K562 (cell line): ENCODE results near the gene ATP9B. TPM values are rescaled to one million over a fixed set of nuclear protein-coding genes. Genes with fewer than 3 reads are reported as not detected.

Source experiments
- ATAC-seq: fragments of 200-7000 bp; cut with Tn5 transposase; 3 replicates; pipeline ENCODE4 v1.9.1; 2020; ENCODE audit warnings: moderate library complexity
- BruUV-seq: library from RNA; stranded (reverse); fragments of 400-500 nt; replicated peaks from 2 replicates; lab custom pipeline; 2021; lab: Mats Ljungman, UMichigan
- CTCF ChIA-PET: fragments of 300-600 bp; formaldehyde crosslinking; extraction: SDS; loops from one replicate; lab custom pipeline; 2021; ENCODE audit warnings: low intra/inter-chr PET ratio; lab: Yijun Ruan, JAX
- POLR2A ChIA-PET: fragments of 300-600, 350-650 bp; sonication (Branson Sonifier 250); formaldehyde crosslinking; extraction: SDS; loops from one replicate; lab custom pipeline; 2021; ENCODE audit warnings: antibody characterized with exemption, inconsistent platforms; lab: Yijun Ruan, JAX
- DNase-seq, 4 experiments: peaks; one replicate each; pipeline versions ENCODE4 v3.0.0 to v3.0.0-alpha.2; 2011 to 2018; ENCODE audit warnings: low spot score in 3 of 4, mixed read lengths in 3 of 4; ENCODE audit errors: extremely low read depth in 1 of 4
- FAIRE-seq: peaks from 2 replicates; lab custom pipeline; 2011; peaks lifted over from hg19 to GRCh38; lab: Jason Lieb, UNC
- H2AFZ ChIP-seq: 2 replicates; pipeline ENCODE4 v1.6.0; 2011; ENCODE audit warnings: low read depth, low read length, control low read depth, inconsistent platforms
- H3K27ac ChIP-seq: fragments of 200-600 bp; 3 replicates; pipeline ENCODE4 v1.8.0; 2011; ENCODE audit warnings: low read depth, mild to moderate bottlenecking, control low read depth, inconsistent platforms, low read length, moderate library complexity, mixed read lengths; ENCODE audit errors: extremely low read depth
- H3K27me3 ChIP-seq, 2 experiments: fragments of 300-600 bp in 1 of 2; 2 replicates in 1 of 2; 3 replicates in 1 of 2; pipeline versions ENCODE4 v1.6.0 to v1.8.0; 2011; ENCODE audit warnings: inconsistent platforms in 2 of 2, low read length in 2 of 2, mild to moderate bottlenecking in 1 of 2, mixed read lengths in 1 of 2, moderate library complexity in 1 of 2; ENCODE audit not compliant: control insufficient read depth in 2 of 2, insufficient read depth in 2 of 2
- H3K36me3 ChIP-seq: fragments of 300-600 bp; 3 replicates; pipeline ENCODE4 v1.8.0; 2011; ENCODE audit warnings: mild to moderate bottlenecking, low read length, inconsistent platforms; ENCODE audit not compliant: control insufficient read depth, insufficient read depth
- H3K4me1 ChIP-seq, 2 experiments: fragments of 200-600 bp in 1 of 2; replicated peaks in 1 of 2; 2 replicates in 1 of 2; 3 replicates in 1 of 2; pipeline versions ENCODE4 v1.5.1 to v1.8.0; 2011; ENCODE audit warnings: inconsistent platforms in 2 of 2, low read length in 2 of 2, mild to moderate bottlenecking in 1 of 2, mixed read lengths in 1 of 2, moderate library complexity in 1 of 2; ENCODE audit not compliant: control insufficient read depth in 2 of 2, insufficient read depth in 2 of 2
- H3K4me2 ChIP-seq: 2 replicates; pipeline ENCODE4 v1.6.1; 2011; ENCODE audit warnings: low read length, control low read depth, inconsistent platforms, mixed read lengths; ENCODE audit not compliant: insufficient read depth
- H3K4me3 ChIP-seq: fragments of 200-600 bp; sonication (generic), shearing (Covaris generic); 2 replicates; pipeline ENCODE4 v1.5.1; 2016; ENCODE audit warnings: control low read depth, inconsistent platforms
- H3K79me2 ChIP-seq: fragments of 200-600 bp; 3 replicates; pipeline ENCODE4 v1.8.0; 2011; ENCODE audit warnings: low read length, inconsistent platforms; ENCODE audit not compliant: control insufficient read depth, insufficient read depth
- H3K9ac ChIP-seq, 2 experiments: 2 replicates each; pipeline versions ENCODE4 v1.6.0 to v1.6.1; 2011; ENCODE audit warnings: low read depth in 2 of 2, low read length in 2 of 2, control low read depth in 1 of 2, inconsistent platforms in 1 of 2, mild to moderate bottlenecking in 1 of 2, mixed read lengths in 1 of 2; ENCODE audit not compliant: insufficient read depth in 1 of 2
- H3K9me1 ChIP-seq: one replicate; pipeline ENCODE4 v1.6.0; 2011; ENCODE audit warnings: inconsistent platforms, mild to moderate bottlenecking, low read length, moderate library complexity; ENCODE audit not compliant: control insufficient read depth, insufficient read depth
- H3K9me3 ChIP-seq: replicated peaks from 2 replicates; pipeline ENCODE4 v1.5.1; 2011; ENCODE audit warnings: low read depth, low read length, inconsistent platforms; ENCODE audit not compliant: control insufficient read depth, insufficient read depth
- H4K20me1 ChIP-seq: replicated peaks from 2 replicates; pipeline ENCODE4 v1.6.1; 2011; ENCODE audit warnings: low read length, inconsistent platforms, mixed read lengths; ENCODE audit not compliant: control insufficient read depth, insufficient read depth
- COPS2 ChIP-seq: fragments of 450-650 bp; conservative IDR thresholded peaks from 2 replicates; pipeline ENCODE4 v1.6.1; 2016; ENCODE audit warnings: mild to moderate bottlenecking, moderate library complexity
- GATAD2A ChIP-seq: fragments of 450-650 bp; IDR thresholded peaks from 2 replicates; pipeline ENCODE4 v1.6.1; 2017
- KDM1A ChIP-seq, 2 experiments: fragments of 450-650 bp; IDR thresholded peaks; 2 replicates each; pipeline ENCODE4 v1.6.1; 2016; ENCODE audit warnings: mild to moderate bottlenecking in 2 of 2
- NFRKB ChIP-seq: fragments of 450-650 bp; IDR thresholded peaks from 2 replicates; pipeline ENCODE4 v1.6.1; 2016; ENCODE audit warnings: low read depth
- ZNF431 ChIP-seq: sonication (generic); formaldehyde crosslinking; IDR thresholded peaks from 2 replicates; pipeline ENCODE4 v1.8.0; 2022; ENCODE audit warnings: mild to moderate bottlenecking, missing genetic modification reagents
- WGBS: fragments of 100-300 bp; shearing (Covaris generic); methylation state at CpG from one replicate; pipeline ENCODE4 v1.1.6; 2016; ENCODE audit warnings: low coverage, mixed read lengths; ENCODE audit not compliant: insufficient coverage; ENCODE audit errors: missing lambda C conversion rate; 5-methylcytosine and 5-hydroxymethylcytosine counted together
- in situ Hi-C: fragments of 300-500 bp; cut with MboI; formaldehyde crosslinking; loops from 4 replicates; pipeline ENCODE4 v1.15.0; 2018; ENCODE audit warnings: inconsistent platforms, mixed read lengths
- intact Hi-C: fragments of 100-400 bp; cut with micrococcal nuclease; formaldehyde crosslinking; loops from 2 replicates; pipeline ENCODE4 v1.14.2; 2022
- polyA plus RNA-seq, 8 experiments: library from polyadenylated mRNA; depleted of rRNA in 4 of 8; stranded (reverse) in 5 of 8; unstranded in 3 of 8; fragments of >200 nt; fragmentation: Nextera tagmentation in 2 of 8; fragmentation: Illumina TruSeq in 1 of 8; extraction: Ambion mirVana in 2 of 8; extraction: Trizol in 1 of 8; gene quantifications; 2 replicates each; pipeline versions ENCODE4 v1.2.1 to v1.2.3, GENCODE V29; 2011 to 2014; ENCODE audit warnings: inconsistent platforms in 1 of 8, missing spikeins in 1 of 8
- total RNA-seq, 7 experiments: library from RNA; depleted of rRNA in 6 of 7; stranded (reverse); fragments of >200 nt in 6 of 7; fragmentation: Illumina TruSeq in 2 of 7; extraction: Trizol in 2 of 7; gene quantifications; 2 replicates each; pipeline versions ENCODE4 v1.2.1 to v1.2.3, GENCODE V29; 2011 to 2021; ENCODE audit warnings: low replicate concordance in 1 of 7
- TF ChIP-seq, protein P1 (sequence below): fragments of 250-450 bp; sonication (Bioruptor Pico); IDR thresholded peaks from 2 replicates; pipeline ENCODE4 v1.4.0; 2020
- TF ChIP-seq, protein P2 (sequence below), 2 experiments: IDR thresholded peaks; 2 replicates each; pipeline ENCODE4 v1.6.1; 2011; ENCODE audit warnings: borderline replicate concordance in 1 of 2, control low read depth in 1 of 2, low read depth in 1 of 2, low read length in 1 of 2, mild to moderate bottlenecking in 1 of 2, mixed read lengths in 1 of 2, moderate library complexity in 1 of 2; ENCODE audit not compliant: insufficient read depth in 1 of 2, insufficient read length in 1 of 2, poor library complexity in 1 of 2, severe bottlenecking in 1 of 2; ENCODE audit errors: extremely low read depth in 1 of 2
- TF ChIP-seq, protein P3 (sequence below): fragments of 450-650 bp; formaldehyde crosslinking; IDR thresholded peaks from 2 replicates; pipeline ENCODE4 v1.4.0; 2022; ENCODE audit warnings: missing genetic modification characterization

ATP9B gene
- total and polyA plus RNA-seq, 9 of the 15 experiments (the other 6 are each of a cell fraction or from before 2014, with no cell fraction given): 0.66 to 13.2 (median 7.9) TPM

DNA sequence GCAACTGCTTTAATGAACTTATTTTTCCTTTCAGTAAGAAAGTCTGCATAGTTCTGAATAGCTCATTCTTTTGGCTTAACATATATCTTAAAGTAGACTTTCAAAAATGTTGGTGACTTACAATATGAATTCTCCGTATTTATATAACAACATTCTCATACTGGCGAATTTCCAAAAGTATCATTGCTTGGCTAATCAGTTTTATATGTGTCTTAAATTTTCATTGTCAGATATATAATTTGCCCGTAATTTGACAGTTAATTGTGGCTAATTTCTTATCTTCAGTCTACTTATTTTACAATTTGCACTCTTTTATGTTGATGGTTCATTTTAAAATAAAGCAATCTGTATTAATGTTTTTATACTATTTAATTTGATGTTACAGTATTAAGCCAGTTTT is 144.9 kb downstream of the ATP9B start:
- CTCF ChIA-PET: no interaction called here
- ATAC-seq: no peak
- DNase-seq: no peak
- in situ Hi-C loops: no loop called here
- Histone ChIP-seq H3K4me3 (no peak overlapping the region), H3K9me1 (no peaks in the 10 kb centered on the region), H2AFZ (no peak overlapping the region), H3K4me1 (peaks cover 8 to 16% of the 10 kb centered on the region in 2 experiments; a peak in 3 of 5 replicates), H3K27me3 (no peaks in the 10 kb centered on the region), H3K4me2 (no peak overlapping the region), H3K36me3 (no peaks in the 10 kb centered on the region), H3K9ac (no peak overlapping the region), H4K20me1 (no peaks in the 10 kb centered on the region), H3K9me3 (no peaks in the 10 kb centered on the region), H3K79me2 (no peaks in the 10 kb centered on the region), H3K27ac (no peak overlapping the region)
- BruUV-seq: no TSS peak
- intact Hi-C loops: no loop called here
- FAIRE-seq: no peak
- no peak for TF ChIP-seq GATAD2A
- no peak for TF ChIP-seq KDM1A (IDR thresholded peaks at IDR 0.05)
- no peak for TF ChIP-seq COPS2
- no peak for TF ChIP-seq NFRKB
- POLR2A ChIA-PET: no interaction called here
- 83% methylated on average over 2 of the region's 3 CpGs for WGBS

DNA sequence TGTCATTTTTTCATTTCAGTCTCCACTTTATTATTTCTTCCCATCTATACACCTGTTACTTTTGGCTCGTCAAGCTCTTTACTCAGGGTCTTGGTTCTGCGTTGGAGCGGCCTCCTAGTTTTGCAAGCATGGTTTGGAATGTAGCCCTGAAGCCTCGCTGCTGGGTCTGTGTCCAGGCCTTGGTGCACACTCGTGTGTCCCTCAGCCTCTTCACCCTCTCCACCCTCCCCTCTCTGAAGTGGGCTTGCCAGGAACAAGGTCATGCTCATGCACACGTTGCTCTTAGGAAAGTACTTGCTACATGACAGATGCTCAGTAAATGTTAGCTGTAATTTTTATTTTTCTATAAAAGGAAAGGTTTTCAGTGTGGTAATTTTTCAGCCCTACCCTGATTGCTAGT is 147.0 kb downstream of the ATP9B start:
- Histone ChIP-seq H3K9me1 (no peaks in the 10 kb centered on the region), H3K4me1 (peaks cover 8 to 16% of the 10 kb centered on the region in 2 experiments; a peak in 3 of 5 replicates), H3K27ac (no peak overlapping the region), H3K36me3 (no peaks in the 10 kb centered on the region), H3K9me3 (no peaks in the 10 kb centered on the region), H4K20me1 (no peaks in the 10 kb centered on the region), H3K9ac (no peak overlapping the region), H3K4me3 (no peak overlapping the region), H3K4me2 (no peak overlapping the region), H2AFZ (no peak overlapping the region), H3K27me3 (no peaks in the 10 kb centered on the region), H3K79me2 (no peaks in the 10 kb centered on the region)
- in situ Hi-C loops: no loop called here
- ChIA-PET CTCF (no interaction called here), POLR2A (interaction anchor here (0.6 kb wide), 1 partner anchor 36 kb away, joined by 3 read pairs; no protein-coding TSS in a partner anchor)
- no peak for FAIRE-seq
- WGBS: 66% methylated on average over 6 of the region's 6 CpGs
- intact Hi-C loops: no loop called here
- no peak for ATAC-seq
- no TSS peak for BruUV-seq
- no peak for DNase-seq
- no peak for TF ChIP-seq ZNF431 (CRISPR knock-in tag)
- TF ChIP-seq, protein P1, sequence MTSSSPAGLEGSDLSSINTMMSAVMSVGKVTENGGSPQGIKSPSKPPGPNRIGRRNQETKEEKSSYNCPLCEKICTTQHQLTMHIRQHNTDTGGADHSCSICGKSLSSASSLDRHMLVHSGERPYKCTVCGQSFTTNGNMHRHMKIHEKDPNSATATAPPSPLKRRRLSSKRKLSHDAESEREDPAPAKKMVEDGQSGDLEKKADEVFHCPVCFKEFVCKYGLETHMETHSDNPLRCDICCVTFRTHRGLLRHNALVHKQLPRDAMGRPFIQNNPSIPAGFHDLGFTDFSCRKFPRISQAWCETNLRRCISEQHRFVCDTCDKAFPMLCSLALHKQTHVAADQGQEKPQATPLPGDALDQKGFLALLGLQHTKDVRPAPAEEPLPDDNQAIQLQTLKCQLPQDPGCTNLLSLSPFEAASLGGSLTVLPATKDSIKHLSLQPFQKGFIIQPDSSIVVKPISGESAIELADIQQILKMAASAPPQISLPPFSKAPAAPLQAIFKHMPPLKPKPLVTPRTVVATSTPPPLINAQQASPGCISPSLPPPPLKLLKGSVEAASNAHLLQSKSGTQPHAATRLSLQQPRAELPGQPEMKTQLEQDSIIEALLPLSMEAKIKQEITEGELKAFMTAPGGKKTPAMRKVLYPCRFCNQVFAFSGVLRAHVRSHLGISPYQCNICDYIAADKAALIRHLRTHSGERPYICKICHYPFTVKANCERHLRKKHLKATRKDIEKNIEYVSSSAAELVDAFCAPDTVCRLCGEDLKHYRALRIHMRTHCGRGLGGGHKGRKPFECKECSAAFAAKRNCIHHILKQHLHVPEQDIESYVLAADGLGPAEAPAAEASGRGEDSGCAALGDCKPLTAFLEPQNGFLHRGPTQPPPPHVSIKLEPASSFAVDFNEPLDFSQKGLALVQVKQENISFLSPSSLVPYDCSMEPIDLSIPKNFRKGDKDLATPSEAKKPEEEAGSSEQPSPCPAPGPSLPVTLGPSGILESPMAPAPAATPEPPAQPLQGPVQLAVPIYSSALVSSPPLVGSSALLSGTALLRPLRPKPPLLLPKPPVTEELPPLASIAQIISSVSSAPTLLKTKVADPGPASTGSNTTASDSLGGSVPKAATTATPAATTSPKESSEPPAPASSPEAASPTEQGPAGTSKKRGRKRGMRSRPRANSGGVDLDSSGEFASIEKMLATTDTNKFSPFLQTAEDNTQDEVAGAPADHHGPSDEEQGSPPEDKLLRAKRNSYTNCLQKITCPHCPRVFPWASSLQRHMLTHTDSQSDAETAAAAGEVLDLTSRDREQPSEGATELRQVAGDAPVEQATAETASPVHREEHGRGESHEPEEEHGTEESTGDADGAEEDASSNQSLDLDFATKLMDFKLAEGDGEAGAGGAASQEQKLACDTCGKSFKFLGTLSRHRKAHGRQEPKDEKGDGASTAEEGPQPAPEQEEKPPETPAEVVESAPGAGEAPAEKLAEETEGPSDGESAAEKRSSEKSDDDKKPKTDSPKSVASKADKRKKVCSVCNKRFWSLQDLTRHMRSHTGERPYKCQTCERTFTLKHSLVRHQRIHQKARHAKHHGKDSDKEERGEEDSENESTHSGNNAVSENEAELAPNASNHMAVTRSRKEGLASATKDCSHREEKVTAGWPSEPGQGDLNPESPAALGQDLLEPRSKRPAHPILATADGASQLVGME: no peak
- TF ChIP-seq, protein P2, sequence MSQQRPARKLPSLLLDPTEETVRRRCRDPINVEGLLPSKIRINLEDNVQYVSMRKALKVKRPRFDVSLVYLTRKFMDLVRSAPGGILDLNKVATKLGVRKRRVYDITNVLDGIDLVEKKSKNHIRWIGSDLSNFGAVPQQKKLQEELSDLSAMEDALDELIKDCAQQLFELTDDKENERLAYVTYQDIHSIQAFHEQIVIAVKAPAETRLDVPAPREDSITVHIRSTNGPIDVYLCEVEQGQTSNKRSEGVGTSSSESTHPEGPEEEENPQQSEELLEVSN (IDR thresholded peaks at IDR 0.05; ENCODE audit: borderline replicate concordance in 1 of 2, extremely low read depth in 1 of 2, insufficient read depth in 1 of 2, insufficient read length in 1 of 2, low read depth in 1 of 2, low read length in 1 of 2, poor library complexity in 1 of 2, severe bottlenecking in 1 of 2): no peak
- TF ChIP-seq, protein P3, sequence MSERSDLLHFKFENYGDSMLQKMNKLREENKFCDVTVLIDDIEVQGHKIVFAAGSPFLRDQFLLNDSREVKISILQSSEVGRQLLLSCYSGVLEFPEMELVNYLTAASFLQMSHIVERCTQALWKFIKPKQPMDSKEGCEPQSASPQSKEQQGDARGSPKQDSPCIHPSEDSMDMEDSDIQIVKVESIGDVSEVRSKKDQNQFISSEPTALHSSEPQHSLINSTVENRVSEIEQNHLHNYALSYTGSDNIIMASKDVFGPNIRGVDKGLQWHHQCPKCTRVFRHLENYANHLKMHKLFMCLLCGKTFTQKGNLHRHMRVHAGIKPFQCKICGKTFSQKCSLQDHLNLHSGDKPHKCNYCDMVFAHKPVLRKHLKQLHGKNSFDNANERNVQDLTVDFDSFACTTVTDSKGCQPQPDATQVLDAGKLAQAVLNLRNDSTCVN: no peak
